HT1080 (cell line): ENCODE results near the gene FAM120B. TPM values are rescaled to one million over a fixed set of nuclear protein-coding genes. Genes with fewer than 3 reads are reported as not detected.
A peak's percentile ranks its signal among the peaks of the same experiment; 100 is the strongest.

Experiments
- DNase-seq: peaks from one replicate; pipeline ENCODE4 v3.0.0-alpha.2; 2015; ENCODE audit warnings: low read depth
- small RNA-seq: library from RNA; depleted of rRNA; stranded (forward); fragments of <200 nt; gene quantifications from one replicate; pipeline ENCODE3, GENCODE V24; 2014
- total RNA-seq: library from RNA; depleted of rRNA; stranded (reverse); fragments of >200 nt; shearing (Covaris generic); gene quantifications from 2 replicates; pipeline ENCODE4 v1.2.3, GENCODE V29; 2014; rRNA removed

Gene FAM120B
- total RNA-seq, 1 experiment from 2014 or later: 15.4 TPM

GRCh38 chr6:170454512-170455285 lies 148.1 kb downstream of the FAM120B start:
- no peak for DNase-seq

GRCh38 chr6:170455335-170455979 lies 148.9 kb downstream of the FAM120B start:
- no peak for DNase-seq

- DNase-seq: peak; percentile 34
These were observed 149.8 kb downstream of the FAM120B start for GRCh38 chr6:170456334-170456733.

Small RNA genes lying within 50 kb of the gene (small RNA-seq; reads per million reads assigned to genes)
- not detected for gene MIR4644

Other genes with a start within 250 kb of the FAM120B start
- 1.3 and 1.4 TPM in 2 replicates for gene DLL1, start 15.7 kb upstream of the FAM120B start, total RNA-seq
- gene PSMB1, start 246.5 kb downstream of the FAM120B start, total RNA-seq: 456 and 490 TPM in 2 replicates
- gene TBP, start 247.6 kb downstream of the FAM120B start, total RNA-seq: 33.1 and 46.3 TPM in 2 replicates